SK-N-SH treated with all-trans-retinoic acid at 6 μM for 48 hours (cell line): Measurements from ENCODE around the gene ARHGAP10.

ENCODE experiments used
- ATAC-seq: fragments of 200-7000 bp; cut with Tn5 transposase; 3 replicates; pipeline ENCODE4 v1.9.1; 2020; ENCODE audit warnings: mild to moderate bottlenecking, moderate library complexity
- ARNTL ChIP-seq: fragments of 450-650 bp; formaldehyde crosslinking; IDR thresholded peaks from 2 replicates; pipeline ENCODE4 v1.5.0; 2020; ENCODE audit warnings: low read depth, mild to moderate bottlenecking, moderate library complexity, borderline replicate concordance
- BACH2 ChIP-seq: fragments of 250-450 bp; sonication (Bioruptor Pico); IDR thresholded peaks from 2 replicates; pipeline ENCODE4 v1.9.0; 2021; ENCODE audit warnings: mild to moderate bottlenecking, borderline replicate concordance
- ESRRG ChIP-seq: fragments of 250-450 bp; sonication (Bioruptor Pico); IDR thresholded peaks from 2 replicates; pipeline ENCODE4 v1.6.1; 2021; ENCODE audit warnings: mild to moderate bottlenecking
- GLIS3 ChIP-seq: fragments of 250-450 bp; sonication (Bioruptor Pico); IDR thresholded peaks from 2 replicates; pipeline ENCODE4 v1.5.0; 2020; ENCODE audit warnings: mild to moderate bottlenecking, moderate library complexity
- ISL1 ChIP-seq: fragments of 250-450 bp; sonication (Bioruptor Pico); IDR thresholded peaks from 2 replicates; pipeline ENCODE4 v2.1.2; 2022; ENCODE audit warnings: mild to moderate bottlenecking, moderate library complexity
- OSR1 ChIP-seq: fragments of 250-450 bp; sonication (Bioruptor Pico); IDR thresholded peaks from 2 replicates; pipeline ENCODE4 v1.8.0; 2022; ENCODE audit warnings: moderate library complexity, mild to moderate bottlenecking, inconsistent platforms
- PPARA ChIP-seq: fragments of 250-450 bp; sonication (Bioruptor Pico); IDR thresholded peaks from 2 replicates; pipeline ENCODE4 v1.5.0; 2020; ENCODE audit warnings: mild to moderate bottlenecking, borderline replicate concordance
- RARB ChIP-seq: fragments of 250-450 bp; sonication (Bioruptor Pico); IDR thresholded peaks from 2 replicates; pipeline ENCODE4 v1.8.0; 2021; ENCODE audit warnings: mild to moderate bottlenecking, moderate library complexity
- SNAI2 ChIP-seq: fragments of 250-450 bp; sonication (Bioruptor Pico); IDR thresholded peaks from 2 replicates; pipeline ENCODE4 v1.5.0; 2020; ENCODE audit warnings: mild to moderate bottlenecking, moderate library complexity
- TOX ChIP-seq: fragments of 250-450 bp; sonication (Bioruptor Pico); IDR thresholded peaks from 2 replicates; pipeline ENCODE4 v1.8.0; 2021; ENCODE audit warnings: mild to moderate bottlenecking, moderate library complexity, borderline replicate concordance
- ZFP3 ChIP-seq: fragments of 250-450 bp; sonication (Bioruptor Pico); IDR thresholded peaks from 2 replicates; pipeline ENCODE4 v1.5.0; 2020; ENCODE audit warnings: mild to moderate bottlenecking, moderate library complexity
- ZFP30 ChIP-seq: fragments of 450-650 bp; formaldehyde crosslinking; IDR thresholded peaks from 2 replicates; pipeline ENCODE4 v1.5.0; 2022; ENCODE audit warnings: mild to moderate bottlenecking, moderate library complexity
- ZNF565 ChIP-seq: fragments of 450-650 bp; formaldehyde crosslinking; conservative IDR thresholded peaks from 2 replicates; pipeline ENCODE4 v1.5.0; 2020; ENCODE audit warnings: low read depth, mild to moderate bottlenecking, moderate library complexity
- ZNF70 ChIP-seq: fragments of 450-650 bp; formaldehyde crosslinking; IDR thresholded peaks from 2 replicates; pipeline ENCODE4 v1.5.0; 2020; ENCODE audit warnings: mild to moderate bottlenecking, moderate library complexity
- ZNF8 ChIP-seq: fragments of 450-650 bp; formaldehyde crosslinking; IDR thresholded peaks from 2 replicates; pipeline ENCODE4 v1.5.0; 2020; ENCODE audit warnings: mild to moderate bottlenecking, moderate library complexity
- TF ChIP-seq, protein P1 (sequence below): fragments of 250-450 bp; sonication (Bioruptor Pico); IDR thresholded peaks from 2 replicates; pipeline ENCODE4 v1.8.0; 2020; ENCODE audit warnings: mild to moderate bottlenecking, moderate library complexity, borderline replicate concordance
- TF ChIP-seq, protein P2 (sequence below): fragments of 250-450 bp; sonication (Bioruptor Pico); IDR thresholded peaks from 2 replicates; pipeline ENCODE4 v1.5.1; 2020; ENCODE audit warnings: low read depth, mild to moderate bottlenecking, moderate library complexity
- TF ChIP-seq, protein P3 (sequence below): fragments of 250-450 bp; sonication (Bioruptor Pico); IDR thresholded peaks from 2 replicates; pipeline ENCODE4 v1.5.0; 2020; ENCODE audit warnings: mild to moderate bottlenecking, moderate library complexity
- TF ChIP-seq, protein P4 (sequence below): fragments of 250-450 bp; sonication (Bioruptor Pico); IDR thresholded peaks from 2 replicates; pipeline ENCODE4 v1.8.0; 2021; ENCODE audit warnings: low read depth, mild to moderate bottlenecking, moderate library complexity, borderline replicate concordance
- TF ChIP-seq, protein P5 (sequence below): fragments of 250-450 bp; sonication (Bioruptor Pico); IDR thresholded peaks from 2 replicates; pipeline ENCODE4 v1.5.1; 2021; ENCODE audit warnings: mild to moderate bottlenecking, moderate library complexity

The ARHGAP10 gene

DNA sequence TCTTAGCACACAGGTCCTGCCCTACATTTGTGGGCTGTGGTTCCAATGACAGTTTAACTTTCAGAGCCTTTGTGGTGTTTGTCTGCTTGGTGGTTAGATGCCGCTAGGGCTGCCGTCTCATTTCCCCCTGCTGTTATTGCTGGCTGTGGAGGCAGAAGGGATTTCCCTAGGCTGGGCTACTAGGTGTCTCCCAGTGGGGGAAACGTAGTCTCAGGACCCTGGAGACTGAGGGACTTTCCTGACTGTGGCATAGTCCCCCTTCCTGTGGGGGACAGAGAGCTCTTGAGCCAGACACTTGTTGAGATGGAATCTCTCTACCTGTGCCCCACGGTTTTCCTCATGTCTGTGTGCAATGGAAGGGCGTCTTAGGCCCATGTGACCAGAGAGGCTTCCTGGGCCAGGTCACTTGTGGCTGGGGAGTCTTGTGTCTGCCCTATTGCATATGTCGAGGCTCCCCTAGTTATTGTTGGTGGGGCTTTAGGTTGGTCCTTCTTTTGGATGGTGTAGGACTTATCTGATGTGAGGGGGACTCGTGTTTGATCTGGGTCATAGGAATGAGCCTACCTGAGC, 68.2 kb downstream of the ARHGAP10 start:
- no peak for TF ChIP-seq GLIS3
- TF ChIP-seq ZNF8 (CRISPR knock-in tag), result no peak
- TF ChIP-seq ZNF565 (CRISPR knock-in tag), result no peak
- TF ChIP-seq ZNF70 (CRISPR knock-in tag), result no peak
- TF ChIP-seq OSR1, result no peak
- TF ChIP-seq, protein P1, sequence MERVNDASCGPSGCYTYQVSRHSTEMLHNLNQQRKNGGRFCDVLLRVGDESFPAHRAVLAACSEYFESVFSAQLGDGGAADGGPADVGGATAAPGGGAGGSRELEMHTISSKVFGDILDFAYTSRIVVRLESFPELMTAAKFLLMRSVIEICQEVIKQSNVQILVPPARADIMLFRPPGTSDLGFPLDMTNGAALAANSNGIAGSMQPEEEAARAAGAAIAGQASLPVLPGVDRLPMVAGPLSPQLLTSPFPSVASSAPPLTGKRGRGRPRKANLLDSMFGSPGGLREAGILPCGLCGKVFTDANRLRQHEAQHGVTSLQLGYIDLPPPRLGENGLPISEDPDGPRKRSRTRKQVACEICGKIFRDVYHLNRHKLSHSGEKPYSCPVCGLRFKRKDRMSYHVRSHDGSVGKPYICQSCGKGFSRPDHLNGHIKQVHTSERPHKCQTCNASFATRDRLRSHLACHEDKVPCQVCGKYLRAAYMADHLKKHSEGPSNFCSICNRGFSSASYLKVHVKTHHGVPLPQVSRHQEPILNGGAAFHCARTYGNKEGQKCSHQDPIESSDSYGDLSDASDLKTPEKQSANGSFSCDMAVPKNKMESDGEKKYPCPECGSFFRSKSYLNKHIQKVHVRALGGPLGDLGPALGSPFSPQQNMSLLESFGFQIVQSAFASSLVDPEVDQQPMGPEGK (CRISPR knock-in tag), result no peak
- TF ChIP-seq SNAI2, result no peak
- TF ChIP-seq ZFP30 (CRISPR knock-in tag), result no peak
- TF ChIP-seq TOX (CRISPR knock-in tag), result no peak
- no peak for TF ChIP-seq PPARA (CRISPR knock-in tag)
- no peak for TF ChIP-seq BACH2 (CRISPR knock-in tag)
- no peak for TF ChIP-seq ISL1
- TF ChIP-seq, protein P2, sequence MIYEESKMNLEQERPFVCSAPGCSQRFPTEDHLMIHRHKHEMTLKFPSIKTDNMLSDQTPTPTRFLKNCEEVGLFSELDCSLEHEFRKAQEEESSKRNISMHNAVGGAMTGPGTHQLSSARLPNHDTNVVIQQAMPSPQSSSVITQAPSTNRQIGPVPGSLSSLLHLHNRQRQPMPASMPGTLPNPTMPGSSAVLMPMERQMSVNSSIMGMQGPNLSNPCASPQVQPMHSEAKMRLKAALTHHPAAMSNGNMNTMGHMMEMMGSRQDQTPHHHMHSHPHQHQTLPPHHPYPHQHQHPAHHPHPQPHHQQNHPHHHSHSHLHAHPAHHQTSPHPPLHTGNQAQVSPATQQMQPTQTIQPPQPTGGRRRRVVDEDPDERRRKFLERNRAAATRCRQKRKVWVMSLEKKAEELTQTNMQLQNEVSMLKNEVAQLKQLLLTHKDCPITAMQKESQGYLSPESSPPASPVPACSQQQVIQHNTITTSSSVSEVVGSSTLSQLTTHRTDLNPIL (CRISPR knock-in tag), result no peak
- TF ChIP-seq, protein P3, sequence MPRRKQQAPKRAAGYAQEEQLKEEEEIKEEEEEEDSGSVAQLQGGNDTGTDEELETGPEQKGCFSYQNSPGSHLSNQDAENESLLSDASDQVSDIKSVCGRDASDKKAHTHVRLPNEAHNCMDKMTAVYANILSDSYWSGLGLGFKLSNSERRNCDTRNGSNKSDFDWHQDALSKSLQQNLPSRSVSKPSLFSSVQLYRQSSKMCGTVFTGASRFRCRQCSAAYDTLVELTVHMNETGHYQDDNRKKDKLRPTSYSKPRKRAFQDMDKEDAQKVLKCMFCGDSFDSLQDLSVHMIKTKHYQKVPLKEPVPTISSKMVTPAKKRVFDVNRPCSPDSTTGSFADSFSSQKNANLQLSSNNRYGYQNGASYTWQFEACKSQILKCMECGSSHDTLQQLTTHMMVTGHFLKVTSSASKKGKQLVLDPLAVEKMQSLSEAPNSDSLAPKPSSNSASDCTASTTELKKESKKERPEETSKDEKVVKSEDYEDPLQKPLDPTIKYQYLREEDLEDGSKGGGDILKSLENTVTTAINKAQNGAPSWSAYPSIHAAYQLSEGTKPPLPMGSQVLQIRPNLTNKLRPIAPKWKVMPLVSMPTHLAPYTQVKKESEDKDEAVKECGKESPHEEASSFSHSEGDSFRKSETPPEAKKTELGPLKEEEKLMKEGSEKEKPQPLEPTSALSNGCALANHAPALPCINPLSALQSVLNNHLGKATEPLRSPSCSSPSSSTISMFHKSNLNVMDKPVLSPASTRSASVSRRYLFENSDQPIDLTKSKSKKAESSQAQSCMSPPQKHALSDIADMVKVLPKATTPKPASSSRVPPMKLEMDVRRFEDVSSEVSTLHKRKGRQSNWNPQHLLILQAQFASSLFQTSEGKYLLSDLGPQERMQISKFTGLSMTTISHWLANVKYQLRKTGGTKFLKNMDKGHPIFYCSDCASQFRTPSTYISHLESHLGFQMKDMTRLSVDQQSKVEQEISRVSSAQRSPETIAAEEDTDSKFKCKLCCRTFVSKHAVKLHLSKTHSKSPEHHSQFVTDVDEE (CRISPR knock-in tag), result no peak
- no peak for ATAC-seq

DNA sequence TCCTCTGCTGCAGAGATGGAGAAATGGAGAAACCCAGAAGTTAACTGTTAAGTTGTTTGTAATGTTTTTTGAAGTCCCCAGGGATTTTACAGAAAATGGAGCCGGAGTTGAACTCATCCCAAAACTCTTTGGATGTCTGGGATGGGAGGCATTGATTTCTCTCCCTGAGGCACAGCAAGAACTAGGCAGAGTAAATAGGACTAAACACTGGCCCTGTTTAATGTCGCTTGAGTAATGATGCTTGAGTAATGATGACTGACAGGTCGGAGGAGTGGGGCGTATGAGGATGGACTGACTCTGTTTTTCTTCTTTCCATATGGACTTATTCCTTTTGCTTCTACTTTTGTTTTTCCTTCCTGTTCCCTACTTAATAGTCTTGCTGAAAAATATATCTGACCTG, 69.9 kb downstream of the ARHGAP10 start:
- no peak for ATAC-seq
- TF ChIP-seq ESRRG (CRISPR knock-in tag) (no peak), PPARA (CRISPR knock-in tag) (no peak), ZNF565 (CRISPR knock-in tag) (no peak), ZNF70 (CRISPR knock-in tag) (no peak), OSR1 (no peak), BACH2 (CRISPR knock-in tag) (no peak), ZFP3 (no peak), TOX (CRISPR knock-in tag) (no peak), ARNTL (CRISPR knock-in tag) (no peak), ZFP30 (CRISPR knock-in tag) (no peak), RARB (CRISPR knock-in tag) (no peak)
- TF ChIP-seq, protein P4, sequence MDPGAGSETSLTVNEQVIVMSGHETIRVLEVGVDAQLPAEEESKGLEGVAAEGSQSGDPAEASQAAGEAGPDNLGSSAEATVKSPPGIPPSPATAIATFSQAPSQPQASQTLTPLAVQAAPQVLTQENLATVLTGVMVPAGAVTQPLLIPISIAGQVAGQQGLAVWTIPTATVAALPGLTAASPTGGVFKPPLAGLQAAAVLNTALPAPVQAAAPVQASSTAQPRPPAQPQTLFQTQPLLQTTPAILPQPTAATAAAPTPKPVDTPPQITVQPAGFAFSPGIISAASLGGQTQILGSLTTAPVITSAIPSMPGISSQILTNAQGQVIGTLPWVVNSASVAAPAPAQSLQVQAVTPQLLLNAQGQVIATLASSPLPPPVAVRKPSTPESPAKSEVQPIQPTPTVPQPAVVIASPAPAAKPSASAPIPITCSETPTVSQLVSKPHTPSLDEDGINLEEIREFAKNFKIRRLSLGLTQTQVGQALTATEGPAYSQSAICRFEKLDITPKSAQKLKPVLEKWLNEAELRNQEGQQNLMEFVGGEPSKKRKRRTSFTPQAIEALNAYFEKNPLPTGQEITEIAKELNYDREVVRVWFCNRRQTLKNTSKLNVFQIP, result no peak
- TF ChIP-seq, protein P5, sequence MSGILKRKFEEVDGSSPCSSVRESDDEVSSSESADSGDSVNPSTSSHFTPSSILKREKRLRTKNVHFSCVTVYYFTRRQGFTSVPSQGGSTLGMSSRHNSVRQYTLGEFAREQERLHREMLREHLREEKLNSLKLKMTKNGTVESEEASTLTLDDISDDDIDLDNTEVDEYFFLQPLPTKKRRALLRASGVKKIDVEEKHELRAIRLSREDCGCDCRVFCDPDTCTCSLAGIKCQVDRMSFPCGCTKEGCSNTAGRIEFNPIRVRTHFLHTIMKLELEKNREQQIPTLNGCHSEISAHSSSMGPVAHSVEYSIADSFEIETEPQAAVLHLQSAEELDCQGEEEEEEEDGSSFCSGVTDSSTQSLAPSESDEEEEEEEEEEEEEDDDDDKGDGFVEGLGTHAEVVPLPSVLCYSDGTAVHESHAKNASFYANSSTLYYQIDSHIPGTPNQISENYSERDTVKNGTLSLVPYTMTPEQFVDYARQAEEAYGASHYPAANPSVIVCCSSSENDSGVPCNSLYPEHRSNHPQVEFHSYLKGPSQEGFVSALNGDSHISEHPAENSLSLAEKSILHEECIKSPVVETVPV (CRISPR knock-in tag), result no peak

DNA sequence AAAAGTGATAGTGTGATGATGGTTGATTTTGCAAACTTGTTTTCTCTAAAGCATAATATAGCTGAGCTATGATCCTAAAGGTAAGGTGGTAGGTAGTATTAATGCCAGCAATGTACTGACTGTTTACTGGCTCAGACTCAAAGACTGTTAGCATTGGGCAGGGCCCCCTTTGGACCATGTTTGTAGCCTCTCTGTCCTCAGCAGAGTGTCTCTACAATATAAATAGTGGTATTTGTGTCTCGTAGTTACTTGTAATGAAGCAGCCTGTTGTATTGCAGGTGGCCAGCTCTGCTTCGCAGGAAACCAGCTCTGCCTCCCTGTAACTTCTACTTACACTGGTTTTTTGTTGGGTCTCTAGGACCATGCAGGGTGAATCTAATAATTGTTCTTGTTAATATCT, 70.5 kb downstream of the ARHGAP10 start:
- no peak for ATAC-seq
- TF ChIP-seq, protein P5 (CRISPR knock-in tag), result no peak
